ENCODE data around the gene PPP4R1.
A peak's percentile ranks its signal among the peaks of the same experiment; 100 is the strongest.
"Not testable (repeated sequence)": the region's sequence is repeated elsewhere in the genome, so short reads cannot be mapped to it uniquely, and the experiment has no call there.

Gene PPP4R1

GRCh38 chr18:9614401-9615279, at the start of gene PPP4R1:
TSS of gene PPP4R1 (minus strand) at chr18:9614559. CDS start at chr18:9614484, 75 bp downstream.
- DNase-seq, result peak; percentile 66

- no peak for DNase-seq
These were observed 49.0 kb upstream of the PPP4R1 start for GRCh38 chr18:9663377-9663776.

- DNase-seq, result no peak
These were observed 47.2 kb upstream of the PPP4R1 start for GRCh38 chr18:9661564-9661963.

- DNase-seq, result no peak
These were observed 45.4 kb upstream of the PPP4R1 start for GRCh38 chr18:9659499-9660375.

- DNase-seq, result no peak
These were observed 43.8 kb upstream of the PPP4R1 start for GRCh38 chr18:9658087-9658641.

GRCh38 chr18:9655232-9655767, 40.9 kb upstream of the PPP4R1 start:
- no peak for DNase-seq

- DNase-seq, result no peak
These were observed 39.0 kb upstream of the PPP4R1 start for GRCh38 chr18:9653390-9653789.

- DNase-seq, result no peak
These were observed 34.8 kb upstream of the PPP4R1 start for GRCh38 chr18:9649164-9649540.

GRCh38 chr18:9648431-9649163, 34.2 kb upstream of the PPP4R1 start:
- DNase-seq, result no peak

GRCh38 chr18:9647496-9648323, 33.4 kb upstream of the PPP4R1 start:
- DNase-seq, result no peak

- no peak for DNase-seq
These were observed 29.2 kb upstream of the PPP4R1 start for GRCh38 chr18:9643549-9643948.

GRCh38 chr18:9642799-9643462, 28.6 kb upstream of the PPP4R1 start:
- DNase-seq, result no peak

GRCh38 chr18:9641081-9641480, 26.7 kb upstream of the PPP4R1 start:
- DNase-seq, result not testable (repeated sequence)

GRCh38 chr18:9638886-9639285, 24.5 kb upstream of the PPP4R1 start:
- DNase-seq, result no peak

GRCh38 chr18:9637036-9637767, 22.8 kb upstream of the PPP4R1 start:
- DNase-seq, result no peak

GRCh38 chr18:9634856-9635255, 20.5 kb upstream of the PPP4R1 start:
- DNase-seq, result no peak

GRCh38 chr18:9631814-9632496, 17.6 kb upstream of the PPP4R1 start:
- no peak for DNase-seq

GRCh38 chr18:9630444-9630843, 16.1 kb upstream of the PPP4R1 start:
- no peak for DNase-seq

GRCh38 chr18:9629709-9630108, 15.3 kb upstream of the PPP4R1 start:
- DNase-seq, result no peak

GRCh38 chr18:9628984-9629383, 14.6 kb upstream of the PPP4R1 start:
- no peak for DNase-seq
